Fibroblast of gingiva (primary cell): ENCODE measurements around the gene SH2D1B.

Source experiments
- DNase-seq: peaks from one replicate; pipeline ENCODE4 v3.0.0-alpha.2; 2011; ENCODE audit warnings: low read depth

Gene SH2D1B

DNA sequence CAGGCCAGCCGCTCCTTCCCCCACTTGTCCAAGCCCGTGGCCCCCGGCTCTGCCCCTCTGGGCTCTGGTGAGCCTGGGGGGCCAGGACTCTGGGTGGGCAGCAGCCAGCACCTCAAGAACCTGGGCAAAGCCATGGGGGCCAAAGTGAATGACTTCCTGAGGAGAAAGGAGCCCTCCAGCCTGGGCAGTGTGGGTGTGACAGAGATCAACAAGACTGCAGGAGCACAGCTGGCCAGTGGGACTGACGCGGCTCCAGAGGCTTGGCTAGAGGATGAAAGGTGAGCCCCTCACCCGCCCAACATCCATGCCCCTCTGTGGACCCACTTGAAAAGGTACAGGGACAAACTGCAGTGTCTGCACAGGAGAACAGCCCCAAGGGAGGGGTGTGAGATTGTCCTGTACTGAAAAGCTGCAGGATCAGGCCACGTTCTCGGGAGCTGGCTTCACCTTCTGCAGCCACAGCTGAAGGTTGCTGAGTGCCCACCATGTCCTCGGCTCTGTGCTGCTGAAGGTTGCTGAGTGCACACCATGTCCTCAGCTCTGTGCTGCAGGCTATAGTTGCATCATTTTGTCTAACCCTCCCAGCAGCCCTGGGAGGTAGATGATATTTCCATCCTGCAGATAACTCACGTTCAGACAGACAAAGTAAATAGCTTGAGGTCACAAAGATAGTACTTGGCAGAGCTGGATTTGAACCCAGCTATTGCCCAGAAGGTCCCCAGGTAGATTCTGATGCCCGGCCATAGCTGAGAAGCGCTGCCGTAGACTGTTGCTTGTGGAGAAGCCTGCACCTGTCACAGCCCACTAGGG lies 29.8 kb downstream of the SH2D1B start:
- DNase-seq = no peak

DNA sequence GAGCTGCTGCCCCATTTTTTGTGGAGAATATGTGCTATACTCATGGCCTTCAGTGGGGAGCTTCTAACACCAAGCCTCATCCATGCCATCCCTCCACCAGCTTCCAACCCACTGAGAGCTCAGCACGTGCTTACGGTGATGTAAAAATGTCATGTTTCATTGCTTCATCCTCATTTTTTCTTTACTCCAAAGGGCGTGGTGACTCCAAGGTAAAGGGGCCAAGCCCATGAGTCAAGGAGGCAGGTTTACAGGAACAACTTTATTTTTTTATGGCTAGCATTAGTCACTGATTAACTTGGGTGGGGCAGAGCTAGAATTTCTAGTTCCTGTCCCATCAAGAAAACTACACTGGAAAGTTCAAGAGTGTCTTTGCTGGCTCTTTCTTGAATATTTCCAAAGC lies 30.6 kb downstream of the SH2D1B start, which contains the start of gene C1orf226:
TSS of gene C1orf226 (plus strand) at position 346 of the 400 bp plus-strand sequence. CDS start 174 bp downstream, outside the sequence.
- DNase-seq = no peak

DNA sequence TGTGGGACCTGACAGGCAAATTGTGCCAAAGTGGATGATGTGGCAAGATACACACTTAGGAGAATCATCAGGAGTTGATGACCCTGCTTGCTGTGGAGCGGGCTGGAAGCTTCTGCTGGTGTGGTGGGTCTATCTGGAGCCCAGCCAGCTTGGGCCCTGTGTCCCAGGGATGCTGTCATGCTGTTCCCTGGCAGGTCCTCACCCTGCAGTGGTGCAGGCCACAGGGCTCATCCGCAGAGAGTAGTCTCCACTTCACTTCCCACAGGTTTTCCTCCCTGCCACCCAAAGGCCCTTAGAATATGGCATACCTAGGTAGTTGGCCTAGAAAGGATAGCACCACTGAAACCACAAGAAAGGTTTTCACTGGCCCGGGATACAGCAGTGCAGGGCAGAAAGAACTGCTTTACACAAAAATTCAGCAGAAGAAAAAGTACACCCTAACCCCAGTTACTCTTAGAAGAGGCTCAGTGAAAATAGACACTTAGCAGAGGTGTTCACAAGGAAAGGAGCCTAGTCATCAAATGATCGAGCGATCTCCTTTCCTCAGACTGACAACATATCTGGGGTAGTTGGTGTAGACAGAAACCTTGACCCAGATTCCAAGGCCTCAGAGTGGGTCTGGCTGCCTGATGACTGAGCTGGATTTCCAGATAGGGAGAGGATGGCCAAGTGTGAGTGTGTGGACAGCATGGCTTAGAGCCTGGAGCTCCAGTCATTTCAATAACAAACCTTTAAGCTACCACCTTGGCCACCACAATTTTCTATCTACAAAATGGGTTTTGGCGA lies 31.7 kb downstream of the SH2D1B start:
- DNase-seq = no peak

DNA sequence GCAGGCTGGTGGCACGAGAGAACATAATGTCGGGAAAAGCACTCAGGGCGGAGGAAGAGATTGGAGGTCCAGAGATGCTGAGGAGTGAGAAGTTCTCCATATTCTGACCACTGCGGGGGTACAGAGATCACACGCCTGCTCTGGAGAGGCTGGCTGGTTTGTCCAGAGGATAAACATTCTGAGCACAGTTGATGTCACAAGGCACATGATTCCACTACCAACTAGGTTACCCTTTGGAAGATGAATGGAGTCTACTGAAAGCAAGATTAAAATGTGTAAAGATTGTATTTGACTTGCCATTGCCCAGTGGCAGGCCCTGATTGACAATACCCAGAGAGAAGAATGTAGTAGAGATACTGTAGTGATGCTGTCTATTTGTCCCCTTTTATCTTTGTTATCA lies 35.2 kb downstream of the SH2D1B start, which contains the start of gene SPATA46:
TSS of gene SPATA46 (minus strand) at position 164 of the 400 bp plus-strand sequence. CDS start at position 100, 64 bp downstream.
- no peak for DNase-seq

DNA sequence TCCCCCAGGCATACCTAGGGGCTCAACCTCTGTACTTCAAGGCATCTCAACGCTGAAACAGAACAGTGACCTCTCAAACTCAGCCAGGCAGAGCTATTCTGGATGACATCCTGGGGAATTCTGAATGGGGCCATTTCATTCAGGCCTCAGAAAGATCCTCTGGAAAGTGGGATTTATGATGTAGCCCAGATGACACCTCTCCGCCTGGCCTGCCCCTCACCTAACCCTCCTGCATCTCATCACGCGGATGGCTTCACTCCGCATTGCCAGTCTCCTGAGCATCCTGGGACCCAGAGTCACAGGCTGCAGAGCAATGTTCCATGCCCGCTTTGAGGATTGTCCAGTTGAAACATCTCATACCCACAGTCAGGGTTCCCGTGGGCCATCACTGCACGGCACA lies 36.5 kb downstream of the SH2D1B start:
- DNase-seq = no peak

DNA sequence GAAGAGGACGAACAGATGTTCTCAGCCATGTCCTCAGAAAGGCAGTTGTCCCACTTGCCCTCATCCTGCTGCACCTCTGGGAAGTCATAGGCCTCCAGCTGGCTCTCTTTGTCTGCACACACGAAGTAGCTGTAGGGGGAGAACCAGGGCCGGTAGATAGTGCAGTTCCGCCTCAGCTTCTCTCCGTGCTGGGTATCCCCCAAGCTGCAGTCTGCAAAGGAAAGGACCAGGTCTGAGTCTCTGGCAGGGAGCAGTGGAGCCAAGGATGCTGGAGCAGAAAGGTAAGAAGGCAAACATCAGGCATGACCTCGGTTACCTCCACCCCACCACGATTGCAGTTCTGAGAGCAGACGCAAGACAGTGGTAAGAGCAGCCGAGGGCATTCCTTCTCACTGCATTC lies 37.5 kb downstream of the SH2D1B start:
- DNase-seq = no peak

DNA sequence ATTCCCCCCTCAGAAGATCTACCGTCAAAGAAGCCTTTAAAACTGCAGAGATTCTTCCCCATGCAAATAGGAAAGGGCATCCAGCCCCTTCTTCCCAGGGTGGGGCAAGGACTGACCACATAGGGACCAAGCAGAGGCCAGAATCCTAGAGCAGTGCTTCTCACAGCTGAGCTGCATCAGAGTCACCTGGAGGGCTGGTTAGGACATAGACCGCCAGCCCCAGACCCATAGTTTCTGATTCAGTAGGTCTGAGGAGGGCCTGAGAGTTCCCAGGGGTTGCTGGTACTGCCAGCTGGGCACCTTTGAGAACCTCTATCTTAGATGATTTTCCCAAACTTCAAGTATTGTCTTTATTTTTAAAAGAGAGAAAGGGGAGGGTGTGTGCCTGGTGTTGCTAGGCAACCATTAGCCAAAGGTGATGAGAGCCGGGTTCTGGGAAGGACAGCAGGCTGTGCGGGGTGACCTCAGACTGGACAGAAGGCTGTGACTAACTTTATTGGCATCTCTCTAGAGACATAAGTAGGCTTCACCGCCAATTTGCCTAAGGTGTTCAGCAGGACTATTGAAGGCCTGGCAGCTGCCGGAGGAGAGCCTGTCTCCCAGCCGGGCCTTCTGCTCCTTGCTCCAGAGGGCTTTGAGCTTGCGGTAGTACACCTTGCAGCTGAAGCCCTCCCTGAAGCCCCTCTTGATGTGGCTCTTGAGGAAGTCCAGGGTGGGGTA lies 38.2 kb downstream of the SH2D1B start:
- DNase-seq = no peak

DNA sequence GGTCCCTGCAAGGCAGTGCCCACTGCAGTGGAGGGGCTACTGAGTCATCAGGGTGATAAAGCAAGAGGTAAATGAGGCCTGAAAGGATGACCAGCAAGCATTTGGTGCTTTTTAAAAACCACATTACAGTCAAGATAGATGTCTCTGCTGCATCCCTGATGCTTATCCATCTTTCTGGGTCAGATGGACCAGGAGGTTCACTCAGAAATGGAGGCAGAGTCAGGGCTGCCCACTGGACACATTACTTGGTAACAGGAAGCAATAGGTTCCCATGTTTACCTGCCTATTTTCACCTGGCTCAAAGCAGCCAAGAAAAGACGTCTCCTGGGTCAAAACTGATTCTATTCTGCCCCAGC lies 38.9 kb downstream of the SH2D1B start:
- DNase-seq = no peak

DNA sequence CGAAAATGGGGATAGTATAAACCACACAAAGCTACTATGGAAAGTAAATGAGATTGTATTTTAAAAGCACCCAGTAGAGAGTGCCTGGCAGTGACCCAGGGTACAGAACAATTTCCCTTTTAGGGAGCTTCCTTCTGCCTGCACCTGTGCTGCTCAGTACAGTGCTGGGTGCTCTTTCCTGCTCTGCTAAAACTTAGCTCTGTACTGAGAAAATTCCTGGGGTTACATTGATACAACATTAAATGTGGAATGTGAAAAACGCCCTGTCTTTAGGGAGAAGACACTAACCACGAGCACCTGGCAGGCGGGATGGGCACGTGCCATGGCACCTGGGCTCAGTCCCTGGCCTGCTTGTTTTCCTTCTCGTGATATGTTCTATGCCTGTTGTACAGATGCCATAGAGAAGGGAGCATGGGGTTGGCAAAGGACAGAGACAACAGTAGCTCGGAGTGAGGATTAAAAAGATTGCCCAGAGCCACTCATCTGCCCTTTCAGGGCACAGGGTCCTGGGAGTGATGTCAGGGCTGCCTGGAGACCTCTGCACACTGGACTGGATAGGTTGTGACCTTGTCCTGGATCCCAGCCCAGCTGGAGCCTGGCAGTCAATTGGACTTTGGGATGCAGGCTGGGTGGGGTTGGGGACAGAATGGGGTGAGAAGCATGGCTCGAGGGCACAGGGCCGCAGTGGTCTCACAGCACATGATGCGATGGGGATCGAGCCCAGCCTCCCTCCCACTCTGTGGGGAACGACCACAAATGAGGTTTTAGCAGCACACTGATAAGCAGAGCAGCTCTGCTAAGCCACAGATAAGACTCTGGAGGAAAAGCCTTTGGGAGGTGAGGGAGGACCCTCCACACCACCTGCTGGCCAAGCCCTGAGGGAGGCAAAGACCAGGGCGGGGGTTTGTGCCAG lies 39.5 kb downstream of the SH2D1B start:
- DNase-seq = no peak

DNA sequence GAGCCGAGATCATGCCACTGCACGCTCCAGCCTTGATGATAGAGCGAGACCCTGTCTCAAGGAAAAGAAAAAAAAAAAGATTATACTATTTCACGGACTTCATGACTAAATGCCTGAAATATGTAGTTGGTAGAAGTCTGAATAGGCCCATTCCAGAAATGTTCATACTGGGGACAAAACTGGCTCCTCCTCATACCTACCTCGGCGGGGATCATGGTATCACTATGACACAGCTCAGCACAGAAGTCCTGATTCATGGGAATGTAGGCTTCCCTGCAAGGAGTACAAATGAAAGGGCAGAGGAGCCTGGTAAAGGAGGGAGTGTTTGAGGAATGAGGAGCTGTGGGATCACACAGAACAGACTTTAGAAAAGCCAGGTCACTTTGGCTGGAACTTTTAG lies 40.3 kb downstream of the SH2D1B start:
- no peak for DNase-seq

DNA sequence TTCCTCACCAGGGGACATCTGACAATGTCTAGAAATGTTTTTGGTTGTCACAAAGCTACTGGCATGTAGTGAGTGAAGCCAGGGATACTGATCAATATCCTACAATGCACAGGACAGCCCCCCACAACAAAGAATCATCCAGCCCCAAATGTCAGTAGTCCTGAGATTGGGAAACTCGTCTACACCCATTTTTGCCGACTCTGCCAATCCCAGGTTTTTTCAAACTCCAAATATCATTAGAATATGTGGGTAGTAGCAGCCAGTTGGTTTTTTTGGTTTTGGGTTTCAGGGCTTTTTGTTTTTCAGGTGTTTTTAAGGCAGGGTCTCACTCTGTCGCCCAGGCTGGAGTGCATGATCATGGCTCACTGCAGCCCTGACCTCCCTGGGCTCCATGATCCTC lies 41.2 kb downstream of the SH2D1B start:
- DNase-seq = no peak

DNA sequence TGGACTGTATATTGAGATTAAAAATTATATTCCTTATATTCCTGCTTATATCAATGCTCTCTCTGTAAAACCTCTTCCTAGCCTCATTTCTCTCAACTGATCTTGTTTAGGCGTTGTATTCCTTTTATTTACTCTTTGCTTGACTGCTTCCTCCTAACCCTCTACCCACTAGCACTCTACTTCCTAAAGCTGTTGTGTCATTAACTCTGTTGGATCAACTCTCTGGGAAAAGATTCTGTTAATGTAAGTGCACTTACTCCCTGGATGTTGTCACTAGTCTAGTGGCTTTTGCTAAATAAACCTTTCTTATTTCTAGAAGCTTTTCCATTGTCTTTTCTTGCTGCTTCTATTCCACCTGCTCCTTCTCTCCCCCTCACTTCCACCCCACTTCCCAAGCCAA lies 41.8 kb downstream of the SH2D1B start:
- no peak for DNase-seq

DNA sequence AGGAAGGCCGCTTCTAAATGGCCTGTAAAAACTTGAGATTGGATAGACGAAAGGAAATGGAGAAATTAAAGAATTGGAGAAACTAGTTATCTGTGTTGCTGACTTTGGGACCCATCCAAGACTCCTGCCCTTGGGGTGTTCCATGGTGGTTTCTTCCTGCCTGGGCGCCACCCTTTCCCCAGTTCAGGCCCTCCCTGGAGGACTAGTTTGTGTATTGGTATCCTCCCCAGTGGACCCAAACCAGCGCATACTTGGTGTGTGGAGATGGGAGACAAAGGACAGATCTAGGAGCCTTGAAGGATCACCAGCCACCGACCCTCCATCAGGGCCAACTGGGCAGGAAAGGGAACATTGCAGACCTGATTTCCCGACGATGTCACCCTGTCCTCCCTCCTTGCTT lies 42.4 kb downstream of the SH2D1B start:
- DNase-seq = no peak

DNA sequence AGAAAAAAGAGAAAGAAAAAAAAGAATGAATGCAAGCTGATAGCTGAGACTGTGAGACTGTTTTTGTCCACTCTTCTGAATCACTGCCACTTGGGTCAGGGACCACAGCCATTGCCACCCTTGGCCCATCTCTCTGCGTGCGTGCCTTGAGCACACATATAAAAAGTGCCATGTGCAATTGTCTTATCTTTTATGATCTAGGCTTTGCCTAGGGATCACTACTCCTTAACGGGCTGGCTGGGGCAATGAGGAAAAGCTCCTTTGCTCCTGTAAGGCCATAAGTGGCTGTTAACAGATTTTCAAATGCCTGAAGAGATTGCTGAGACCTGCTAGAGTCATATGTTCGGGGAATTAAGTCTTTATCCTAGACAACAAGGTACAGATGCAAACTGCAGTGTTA lies 43.5 kb downstream of the SH2D1B start:
- no peak for DNase-seq

DNA sequence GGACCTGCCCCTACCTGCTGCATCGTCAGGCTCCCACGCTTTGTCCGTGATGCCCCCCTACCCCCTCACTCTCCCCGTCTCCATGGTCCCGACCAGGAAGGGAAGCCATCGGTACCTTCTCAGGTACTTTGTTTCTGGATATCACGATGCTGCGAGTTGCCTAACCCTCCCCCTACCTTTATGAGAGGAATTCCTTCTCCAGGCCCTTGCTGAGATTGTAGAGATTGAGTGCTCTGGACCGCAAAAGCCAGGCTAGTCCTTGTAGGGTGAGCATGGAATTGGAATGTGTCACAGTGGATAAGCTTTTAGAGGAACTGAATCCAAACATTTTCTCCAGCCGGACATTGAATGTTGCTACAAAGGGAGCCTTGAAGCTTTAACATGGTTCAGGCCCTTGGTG lies 44.2 kb downstream of the SH2D1B start:
- no peak for DNase-seq

DNA sequence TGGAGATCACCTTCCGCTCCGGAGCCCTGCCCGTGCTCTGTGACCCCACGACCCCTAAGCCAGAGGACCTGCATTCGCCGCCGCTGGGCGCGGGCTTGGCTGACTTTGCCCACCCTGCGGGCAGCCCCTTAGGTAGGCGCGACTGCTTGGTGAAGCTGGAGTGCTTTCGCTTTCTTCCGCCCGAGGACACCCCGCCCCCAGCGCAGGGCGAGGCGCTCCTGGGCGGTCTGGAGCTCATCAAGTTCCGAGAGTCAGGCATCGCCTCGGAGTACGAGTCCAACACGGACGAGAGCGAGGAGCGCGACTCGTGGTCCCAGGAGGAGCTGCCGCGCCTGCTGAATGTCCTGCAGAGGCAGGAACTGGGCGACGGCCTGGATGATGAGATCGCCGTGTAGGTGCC lies 44.9 kb downstream of the SH2D1B start:
- no peak for DNase-seq

DNA sequence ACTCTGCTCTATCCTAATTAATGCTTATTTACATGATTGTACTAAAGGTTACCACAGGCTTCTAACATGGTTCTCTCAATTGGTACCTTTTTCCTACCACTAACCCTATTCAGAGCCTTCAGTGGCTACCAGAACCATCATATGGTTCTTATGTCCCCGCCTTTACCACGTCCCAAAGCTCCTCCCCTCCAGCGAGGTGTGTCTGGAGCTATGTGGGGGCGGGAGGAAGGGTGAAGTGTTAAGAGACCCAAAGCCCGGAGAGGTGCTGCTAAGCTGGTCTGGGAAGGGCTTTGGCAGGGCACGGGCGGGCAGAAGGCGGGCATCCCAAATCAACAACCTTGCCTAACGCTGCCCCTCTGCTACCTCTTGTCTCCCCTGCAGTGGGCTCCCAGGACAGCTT lies 45.3 kb downstream of the SH2D1B start:
- DNase-seq = no peak

DNA sequence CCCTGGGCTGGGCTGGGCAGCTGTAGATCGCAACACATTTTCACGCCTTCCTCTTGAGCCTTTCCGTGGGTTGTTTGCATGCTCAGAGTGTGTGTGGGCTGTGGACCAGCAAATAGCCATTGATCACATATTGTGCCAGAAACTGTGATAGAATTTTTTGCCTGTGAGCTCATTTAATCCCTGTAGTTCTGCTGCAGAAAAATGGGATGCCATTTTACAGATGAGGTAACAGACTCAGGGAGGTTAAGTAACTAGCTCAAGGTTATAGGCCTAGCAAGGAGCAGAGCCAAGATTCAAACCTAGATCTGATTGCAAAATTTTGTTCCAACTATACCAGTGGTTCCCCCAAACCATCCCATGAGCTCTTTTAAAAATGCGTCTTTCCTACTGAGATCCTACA lies 45.8 kb downstream of the SH2D1B start:
- no peak for DNase-seq

DNA sequence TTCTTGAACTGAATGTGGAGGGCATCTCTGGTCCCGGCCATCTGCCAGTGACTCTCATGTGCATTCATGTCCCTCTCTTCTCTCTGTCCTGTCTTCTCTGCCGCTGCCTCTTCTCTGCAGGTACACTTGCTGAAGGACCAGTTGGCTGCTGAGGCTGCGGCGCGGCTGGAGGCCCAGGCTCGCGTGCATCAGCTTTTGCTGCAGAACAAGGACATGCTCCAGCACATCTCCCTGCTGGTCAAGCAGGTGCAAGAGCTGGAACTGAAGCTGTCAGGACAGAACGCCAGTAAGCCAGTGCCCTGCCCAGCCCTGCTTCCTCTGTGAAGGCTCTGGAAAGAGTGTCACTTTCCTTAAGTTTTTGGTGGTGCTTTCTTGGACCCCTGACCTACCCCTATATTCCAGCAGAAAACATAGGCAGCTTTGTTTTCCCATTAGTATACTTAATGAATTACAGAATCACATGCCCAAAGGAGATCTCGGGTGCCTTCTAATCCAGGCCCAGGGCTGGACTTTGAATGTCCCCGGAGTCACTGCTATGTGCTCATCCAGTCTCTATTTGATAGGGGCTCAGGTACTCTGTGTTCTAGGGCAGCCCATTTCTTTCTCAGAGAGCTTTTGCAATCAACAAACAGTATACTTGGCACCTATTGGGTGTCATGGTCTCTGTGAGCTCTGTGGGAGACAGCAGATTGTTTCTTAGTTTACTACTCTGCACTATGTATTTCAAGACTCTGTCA lies 46.5 kb downstream of the SH2D1B start:
- DNase-seq = no peak

DNA sequence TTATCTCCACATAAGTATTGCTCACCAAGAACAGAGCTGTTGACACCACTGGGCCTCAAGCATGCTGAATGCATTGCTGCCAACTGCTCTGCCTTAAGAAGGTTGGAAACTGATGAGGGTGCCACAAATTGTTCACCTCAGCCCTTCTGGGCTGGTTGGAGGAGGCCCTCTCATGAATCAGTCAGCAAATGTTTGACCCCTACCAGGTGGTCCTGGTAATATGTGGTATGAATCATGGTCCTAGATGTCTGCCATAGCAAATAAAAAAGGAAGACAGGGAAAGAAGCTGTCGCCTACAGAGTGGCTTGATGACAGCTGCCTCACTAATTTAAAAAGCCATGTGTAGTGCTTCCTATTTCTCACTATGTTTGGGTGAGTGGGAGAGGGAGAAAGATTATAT lies 47.4 kb downstream of the SH2D1B start:
- no peak for DNase-seq

DNA sequence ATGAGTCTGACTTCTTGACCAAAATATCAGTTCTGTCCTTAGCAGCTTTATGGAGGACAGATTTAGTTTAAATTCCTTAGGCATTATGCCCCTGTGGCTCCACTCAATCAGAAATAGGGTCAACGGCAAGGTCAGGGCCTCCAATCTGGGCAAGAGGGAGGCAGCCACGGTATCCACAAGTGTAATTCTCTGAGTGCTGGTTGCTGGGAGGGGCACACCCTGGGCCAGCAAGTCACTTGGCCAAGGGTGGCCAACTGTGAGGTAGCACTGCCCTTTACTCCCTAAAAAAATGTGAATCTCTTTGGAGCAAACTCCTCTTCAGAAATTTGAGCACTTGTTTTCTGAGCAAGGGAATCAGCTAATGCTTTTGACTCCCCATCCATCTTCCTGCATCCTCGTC lies 48.1 kb downstream of the SH2D1B start:
- DNase-seq = no peak
